Gastrocnemius medialis (tissue), 4 donors: ENCODE measurements around the gene KCNS3.

ENCODE experiments used
- POLR2A ChIP-seq, 2 donors: fragments of 450-650 bp; IDR thresholded peaks; one replicate each; pipeline ENCODE4 v1.6.1; 2017; ENCODE audit warnings: antibody characterized with exemption in 2 of 2, mild to moderate bottlenecking in 2 of 2, moderate library complexity in 2 of 2
- TF ChIP-seq, protein P1 (sequence below), 5 experiments: fragments of 450-650 bp in 3 of 5; fragments of 200-600 bp in 2 of 5; sonication (generic) in 2 of 5; IDR thresholded peaks in 4 of 5; conservative IDR thresholded peaks in 1 of 5; 1 replicate in 4 of 5; 2 replicates in 1 of 5; pipeline ENCODE4 v1.5.1; 2016 to 2019; ENCODE audit warnings: antibody characterized with exemption in 5 of 5, mild to moderate bottlenecking in 3 of 5, moderate library complexity in 3 of 5

DNA sequence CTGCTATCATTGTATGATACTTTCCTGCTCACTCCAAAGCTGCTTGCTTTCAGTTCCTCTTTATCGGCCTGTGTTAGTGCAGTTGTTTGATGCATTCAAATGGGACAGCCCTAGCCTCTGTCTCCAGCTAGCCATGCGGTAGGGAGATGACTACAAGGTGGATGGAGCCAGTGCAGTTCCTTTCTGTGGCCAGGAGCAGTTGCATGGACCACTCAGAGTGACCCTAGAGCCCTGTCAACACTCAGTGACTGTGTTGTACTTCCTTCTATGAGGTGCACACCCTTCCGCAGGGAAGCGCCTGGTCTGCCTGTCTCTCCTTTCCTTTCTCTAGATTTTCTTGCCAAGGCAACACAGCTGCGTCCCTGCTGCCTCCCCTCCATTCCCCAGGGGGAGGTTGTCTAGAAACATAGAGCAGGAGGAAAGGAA is 33.8 kb downstream of the KCNS3 start:
- TF ChIP-seq, protein P1, sequence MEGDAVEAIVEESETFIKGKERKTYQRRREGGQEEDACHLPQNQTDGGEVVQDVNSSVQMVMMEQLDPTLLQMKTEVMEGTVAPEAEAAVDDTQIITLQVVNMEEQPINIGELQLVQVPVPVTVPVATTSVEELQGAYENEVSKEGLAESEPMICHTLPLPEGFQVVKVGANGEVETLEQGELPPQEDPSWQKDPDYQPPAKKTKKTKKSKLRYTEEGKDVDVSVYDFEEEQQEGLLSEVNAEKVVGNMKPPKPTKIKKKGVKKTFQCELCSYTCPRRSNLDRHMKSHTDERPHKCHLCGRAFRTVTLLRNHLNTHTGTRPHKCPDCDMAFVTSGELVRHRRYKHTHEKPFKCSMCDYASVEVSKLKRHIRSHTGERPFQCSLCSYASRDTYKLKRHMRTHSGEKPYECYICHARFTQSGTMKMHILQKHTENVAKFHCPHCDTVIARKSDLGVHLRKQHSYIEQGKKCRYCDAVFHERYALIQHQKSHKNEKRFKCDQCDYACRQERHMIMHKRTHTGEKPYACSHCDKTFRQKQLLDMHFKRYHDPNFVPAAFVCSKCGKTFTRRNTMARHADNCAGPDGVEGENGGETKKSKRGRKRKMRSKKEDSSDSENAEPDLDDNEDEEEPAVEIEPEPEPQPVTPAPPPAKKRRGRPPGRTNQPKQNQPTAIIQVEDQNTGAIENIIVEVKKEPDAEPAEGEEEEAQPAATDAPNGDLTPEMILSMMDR (IDR thresholded peaks at IDR 0.05 in 4 of 5, conservative IDR thresholded peaks at IDR 0.05 in 1 of 5), result no peak
- no peak for TF ChIP-seq POLR2A (IDR thresholded peaks at IDR 0.05)
